ENCODE data around the gene VPS52. TPM values are rescaled to one million over a fixed set of nuclear protein-coding genes. Genes with fewer than 3 reads are reported as not detected.

Gene VPS52
- total and polyA plus RNA-seq, 2 donors (not counting 1 experiment from before 2014, with no cell fraction given): 100 to 144 TPM

DNA sequence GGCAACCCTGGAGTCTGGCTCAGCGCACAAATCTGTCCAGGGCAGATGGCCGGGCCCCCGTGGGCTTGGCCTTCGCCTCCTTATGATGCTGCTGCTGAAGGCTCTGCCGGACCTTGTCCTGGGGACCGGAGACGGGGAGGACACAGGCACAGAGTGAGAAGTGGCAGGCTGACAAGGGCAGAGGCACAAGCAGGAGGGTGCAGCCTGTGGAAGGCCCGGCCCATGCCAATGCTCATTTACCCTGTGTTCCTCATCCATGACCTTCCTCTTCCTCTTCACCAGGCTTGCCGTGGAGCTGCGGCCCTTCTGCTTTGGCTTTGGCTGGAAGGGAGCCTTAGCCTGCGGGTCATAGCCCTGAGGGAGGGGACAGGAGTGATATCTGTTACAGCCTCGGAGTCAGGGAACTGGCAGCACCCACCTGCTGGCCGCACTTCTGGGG lies 7.6 kb upstream of the VPS52 start:
- no peak overlapping the region for H3K4me3 ChIP-seq (ENCODE audit: control extremely low read depth in 1 of 5, extremely low read depth in 1 of 5, insufficient read depth in 1 of 5, low read depth in 2 of 5, low read length in 4 of 5)
- no peak for DNase-seq
- H3K9ac ChIP-seq (ENCODE audit: low read length): no peak overlapping the region
- no peak for ATAC-seq (ENCODE audit: low read depth)
- ChIA-PET CTCF (interaction anchor here (1.4 to 3.9 kb wide), 4 partner anchors 10 to 66 kb away, joined by 3 to 41 read pairs (median 23); partner anchors contain the start of genes PFDN6, RGL2 and WDR46), POLR2A (interaction anchor here (0.7 to 5.1 kb wide), 2 partner anchors 10 to 345 kb away, joined by 3 to 39 read pairs; partner anchors contain the start of genes PFDN6 and WDR46)
- H3K4me2 ChIP-seq (replicated peaks; ENCODE audit: low read depth, low read length, poor library complexity, severe bottlenecking): peak overlapping the region; percentile 12
- peaks cover 50% of the 10 kb centered on the region for H4K20me1 ChIP-seq (ENCODE audit: control insufficient read depth, insufficient read depth, low read length, poor library complexity, severe bottlenecking)
- Mint-ChIP-seq H3K27me3 (no peaks in the 10 kb centered on the region), H3K4me3 (no peak overlapping the region), H3K27ac (peak overlapping the region; percentile 46), H3K4me1 (peaks cover 50% of the 10 kb centered on the region), H3K9me3 (ENCODE audit: insufficient read depth) (no peaks in the 10 kb centered on the region)
- no peak for TF ChIP-seq EZH2 (IDR thresholded peaks at IDR 0.05; ENCODE audit: borderline replicate concordance, insufficient read depth, low read depth, low read length, poor library complexity, severe bottlenecking)
- TF ChIP-seq, protein P1, sequence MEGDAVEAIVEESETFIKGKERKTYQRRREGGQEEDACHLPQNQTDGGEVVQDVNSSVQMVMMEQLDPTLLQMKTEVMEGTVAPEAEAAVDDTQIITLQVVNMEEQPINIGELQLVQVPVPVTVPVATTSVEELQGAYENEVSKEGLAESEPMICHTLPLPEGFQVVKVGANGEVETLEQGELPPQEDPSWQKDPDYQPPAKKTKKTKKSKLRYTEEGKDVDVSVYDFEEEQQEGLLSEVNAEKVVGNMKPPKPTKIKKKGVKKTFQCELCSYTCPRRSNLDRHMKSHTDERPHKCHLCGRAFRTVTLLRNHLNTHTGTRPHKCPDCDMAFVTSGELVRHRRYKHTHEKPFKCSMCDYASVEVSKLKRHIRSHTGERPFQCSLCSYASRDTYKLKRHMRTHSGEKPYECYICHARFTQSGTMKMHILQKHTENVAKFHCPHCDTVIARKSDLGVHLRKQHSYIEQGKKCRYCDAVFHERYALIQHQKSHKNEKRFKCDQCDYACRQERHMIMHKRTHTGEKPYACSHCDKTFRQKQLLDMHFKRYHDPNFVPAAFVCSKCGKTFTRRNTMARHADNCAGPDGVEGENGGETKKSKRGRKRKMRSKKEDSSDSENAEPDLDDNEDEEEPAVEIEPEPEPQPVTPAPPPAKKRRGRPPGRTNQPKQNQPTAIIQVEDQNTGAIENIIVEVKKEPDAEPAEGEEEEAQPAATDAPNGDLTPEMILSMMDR (IDR thresholded peaks at IDR 0.05): no peak
- H3K9me3 ChIP-seq (ENCODE audit: control extremely low read depth in 1 of 3, control insufficient read depth in 2 of 3, insufficient read depth in 1 of 3, low read length in 2 of 3): no peaks in the 10 kb centered on the region
- H3K36me3 ChIP-seq (replicated peaks in 1 of 2; ENCODE audit: control extremely low read depth in 1 of 2, control insufficient read depth in 1 of 2, extremely low read depth in 1 of 2, insufficient read depth in 2 of 2, low read length in 1 of 2): peaks cover 5 to 62% of the 10 kb centered on the region in 2 experiments
- H3K27me3 ChIP-seq (replicated peaks in 1 of 4; ENCODE audit: control extremely low read depth in 1 of 4, control insufficient read depth in 3 of 4, insufficient read depth in 4 of 4, low read length in 3 of 4): no peaks in the 10 kb centered on the region
- H3K4me1 ChIP-seq (ENCODE audit: control insufficient read depth in 2 of 2, insufficient read depth in 2 of 2, low read length in 2 of 2): peaks cover 36 to 47% of the 10 kb centered on the region in 2 donors
- peaks cover 25% of the 10 kb centered on the region for H3K79me2 ChIP-seq (ENCODE audit: control insufficient read depth, insufficient read depth, low read length)
- H3K27ac ChIP-seq (ENCODE audit: low read length in 2 of 2): peak overlapping the region in 1 of 2 donors; percentile 26
- intact Hi-C loops (cut with micrococcal nuclease): no loop called here
- no peak overlapping the region for H2AFZ ChIP-seq (ENCODE audit: insufficient read depth, low read depth, low read length, poor library complexity, severe bottlenecking)
- WGBS (ENCODE audit: insufficient coverage): 91% methylated on average over 10 of the region's 13 CpGs

GRCh38 chr6:33278810-33279209 lies 7.1 kb upstream of the VPS52 start:
- no peak for TF ChIP-seq EZH2 (IDR thresholded peaks at IDR 0.05; ENCODE audit: borderline replicate concordance, insufficient read depth, low read depth, low read length, poor library complexity, severe bottlenecking)
- TF ChIP-seq, protein P1 (IDR thresholded peaks at IDR 0.05): no peak
- Mint-ChIP-seq H3K4me1 (peaks cover 53% of the 10 kb centered on the region), H3K27me3 (no peaks in the 10 kb centered on the region), H3K27ac (peak overlapping the region; percentile 98), H3K9me3 (ENCODE audit: insufficient read depth) (no peaks in the 10 kb centered on the region), H3K4me3 (peak overlapping the region; percentile 92)
- no peak overlapping the region for H2AFZ ChIP-seq (ENCODE audit: insufficient read depth, low read depth, low read length, poor library complexity, severe bottlenecking)
- intact Hi-C loops (cut with micrococcal nuclease): no loop called here
- peaks cover 40 to 51% of the 10 kb centered on the region in 2 donors for H3K4me1 ChIP-seq (ENCODE audit: control insufficient read depth in 2 of 2, insufficient read depth in 2 of 2, low read length in 2 of 2)
- no peak overlapping the region for H3K4me3 ChIP-seq (ENCODE audit: control extremely low read depth in 1 of 5, extremely low read depth in 1 of 5, insufficient read depth in 1 of 5, low read depth in 2 of 5, low read length in 4 of 5)
- H3K9ac ChIP-seq (ENCODE audit: low read length): no peak overlapping the region
- CTCF ChIA-PET: interaction anchor here (1.4 to 3.9 kb wide), 9 partner anchors 8 to 147 kb away, joined by 3 to 41 read pairs (median 10); partner anchors contain the start of genes PFDN6, RGL2 and WDR46
- no peaks in the 10 kb centered on the region for H3K27me3 ChIP-seq (replicated peaks in 1 of 4; ENCODE audit: control extremely low read depth in 1 of 4, control insufficient read depth in 3 of 4, insufficient read depth in 4 of 4, low read length in 3 of 4)
- POLR2A ChIA-PET: interaction anchor here (2.4 to 5.1 kb wide), 3 partner anchors 10 to 39 kb away, joined by 10 to 39 read pairs (median 24); partner anchors contain the start of genes PFDN6, WDR46 and ZBTB22
- H3K36me3 ChIP-seq (replicated peaks in 1 of 2; ENCODE audit: control extremely low read depth in 1 of 2, control insufficient read depth in 1 of 2, extremely low read depth in 1 of 2, insufficient read depth in 2 of 2, low read length in 1 of 2): peaks cover 5 to 63% of the 10 kb centered on the region in 2 experiments
- H3K9me3 ChIP-seq (ENCODE audit: control extremely low read depth in 1 of 3, control insufficient read depth in 2 of 3, insufficient read depth in 1 of 3, low read length in 2 of 3): no peaks in the 10 kb centered on the region
- ATAC-seq (ENCODE audit: low read depth): no peak
- no peak for DNase-seq
- WGBS (ENCODE audit: insufficient coverage): no CpG with 5 or more reads among the region's 3 CpGs
- peaks cover 24% of the 10 kb centered on the region for H3K79me2 ChIP-seq (ENCODE audit: control insufficient read depth, insufficient read depth, low read length)
- H4K20me1 ChIP-seq (ENCODE audit: control insufficient read depth, insufficient read depth, low read length, poor library complexity, severe bottlenecking): peaks cover 52% of the 10 kb centered on the region
- H3K4me2 ChIP-seq (replicated peaks; ENCODE audit: low read depth, low read length, poor library complexity, severe bottlenecking): peak overlapping the region; percentile 95
- H3K27ac ChIP-seq (ENCODE audit: low read length in 2 of 2): peak overlapping the region in 1 of 2 donors; percentile 87

Data from B cell (primary cell).